GM21447 (cell line): Measurements from ENCODE around the gene TMEM132D.

Experiments
- ATAC-seq: cut with Tn5 transposase; IDR thresholded peaks from one replicate; pipeline ENCODE4 v1.9.1; 2021; ENCODE audit not compliant: unreplicated experiment

TMEM132D gene

DNA sequence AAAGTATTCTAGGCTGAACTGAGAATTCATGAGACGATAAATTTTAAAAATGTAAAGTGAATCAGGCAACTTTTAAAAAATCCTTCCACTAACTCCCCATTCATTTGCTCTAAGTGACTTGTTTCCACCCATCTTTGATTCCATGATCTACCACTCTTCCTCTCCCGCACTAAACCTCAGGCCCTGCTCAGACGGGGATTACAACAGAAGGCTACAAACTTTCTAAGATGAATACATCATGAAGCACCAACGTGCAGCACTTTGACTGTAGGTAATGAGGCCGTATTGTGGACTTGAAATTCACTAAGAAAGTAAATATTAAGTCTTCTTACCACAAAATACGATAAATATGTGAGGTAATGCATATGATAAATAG lies 30.0 kb downstream of the TMEM132D start:
- no peak for ATAC-seq

DNA sequence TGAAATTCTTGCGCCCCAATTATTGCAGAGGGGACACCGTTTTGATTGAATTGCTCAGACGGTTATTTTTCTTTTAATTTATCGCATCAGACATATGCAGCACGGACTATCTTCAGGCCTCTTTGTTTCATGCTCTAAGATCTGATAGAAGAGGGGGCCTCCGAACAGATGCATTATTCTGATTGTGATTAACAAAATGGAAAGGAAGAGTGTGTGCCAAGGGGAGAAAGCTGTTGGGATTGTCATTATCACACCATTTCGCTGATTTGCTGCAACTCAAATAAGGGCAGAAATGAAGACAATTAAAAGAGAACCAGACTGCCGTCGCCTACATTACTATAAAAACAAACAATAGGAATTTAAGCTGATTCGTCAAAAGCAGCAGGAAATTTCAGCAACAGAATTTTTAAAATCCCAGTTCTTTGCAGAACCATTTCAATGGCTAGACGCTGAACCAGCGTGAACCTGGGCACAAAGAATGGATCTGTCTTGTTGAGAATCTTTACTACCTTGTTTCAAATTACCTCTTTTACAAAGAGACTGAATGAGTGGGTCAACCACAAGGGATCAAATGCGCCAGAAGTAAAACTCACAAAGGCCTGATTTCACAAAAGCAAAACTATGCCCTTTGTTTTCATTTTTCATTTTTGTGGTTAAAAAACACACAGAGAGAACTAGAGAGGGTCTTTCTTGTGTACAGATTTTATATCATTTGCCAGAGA lies 30.6 kb downstream of the TMEM132D start:
- no peak for ATAC-seq

DNA sequence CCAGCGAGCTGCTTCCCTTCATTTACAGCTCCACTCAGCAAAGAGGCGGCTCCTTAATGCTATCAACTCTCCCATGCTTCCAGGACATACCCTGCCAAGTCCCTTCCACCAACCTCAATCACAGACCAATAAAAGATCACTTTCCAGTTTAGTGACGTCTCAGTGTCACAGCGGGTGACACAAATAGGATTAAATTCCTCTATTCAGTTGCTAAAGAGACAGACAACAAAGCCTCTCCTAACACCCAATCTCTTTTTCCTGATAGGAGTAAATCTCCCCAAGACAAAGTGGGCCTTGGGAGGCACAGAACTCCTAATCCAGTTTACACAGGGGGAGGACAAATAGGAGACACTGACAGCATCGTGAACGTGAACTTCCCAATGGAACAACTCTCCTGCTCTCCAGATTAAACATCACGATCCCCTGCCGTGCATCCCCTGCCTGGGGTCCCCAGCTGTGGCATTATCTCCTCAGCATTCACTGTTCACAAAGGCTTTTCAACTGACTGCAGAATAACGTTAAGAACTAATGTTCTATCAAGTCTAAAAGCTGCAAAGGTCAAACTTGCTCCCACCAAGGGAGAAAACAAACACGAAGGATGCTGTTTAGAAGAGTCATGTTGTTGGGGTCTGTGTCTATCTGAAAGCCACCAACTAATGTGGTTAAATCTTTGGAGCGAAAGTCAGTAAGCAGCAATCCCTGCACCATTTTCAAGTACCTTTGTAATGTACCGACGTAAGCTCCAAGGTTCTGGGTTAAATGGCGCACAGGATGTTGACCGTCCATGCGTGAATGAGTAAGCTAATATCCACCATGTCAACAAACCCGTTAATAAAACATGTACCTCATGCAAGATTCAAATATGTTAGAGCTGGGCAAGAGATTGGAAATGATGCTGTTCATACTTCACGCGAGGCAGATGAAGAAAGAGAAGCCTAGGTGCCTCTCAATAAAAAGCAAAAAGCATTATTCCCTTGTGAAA lies 31.5 kb downstream of the TMEM132D start:
- ATAC-seq = no peak

DNA sequence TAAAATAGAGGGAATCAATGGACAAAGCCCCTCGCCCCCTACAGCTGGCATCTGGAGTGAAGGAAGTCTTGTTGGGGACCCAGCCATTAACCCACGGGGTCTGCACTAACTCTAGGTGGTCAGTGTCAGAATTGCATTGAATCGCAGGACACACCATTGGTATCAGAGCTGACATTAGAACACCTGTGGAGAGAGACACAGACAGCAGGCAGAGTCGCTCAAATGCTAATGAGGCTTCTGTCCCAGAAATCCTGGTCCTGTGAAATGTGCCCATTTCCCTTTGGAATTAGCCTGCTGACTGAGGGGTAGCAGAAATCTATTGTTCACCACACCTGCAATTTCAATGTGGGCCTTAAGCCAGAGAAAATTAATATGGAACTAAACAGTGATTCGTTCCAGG lies 33.0 kb downstream of the TMEM132D start:
- ATAC-seq = no peak

DNA sequence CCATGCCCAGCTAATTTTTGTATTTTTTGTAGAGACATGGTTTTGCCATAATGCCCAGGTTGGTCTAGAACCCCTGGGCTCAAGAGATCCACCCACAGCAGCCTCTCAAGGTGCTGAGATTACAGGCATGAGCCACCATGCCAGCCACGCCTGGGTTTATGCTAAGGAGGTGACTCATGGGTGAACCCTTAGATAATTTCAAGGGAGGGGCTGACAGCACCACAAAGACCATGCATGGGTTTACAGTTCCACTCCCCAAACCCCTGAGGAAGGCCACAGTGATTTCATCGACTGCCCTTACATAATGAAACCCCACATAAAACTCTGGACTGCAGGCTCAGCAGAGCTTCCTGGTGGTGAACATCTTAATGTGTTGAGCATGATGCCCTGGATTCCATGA lies 33.7 kb downstream of the TMEM132D start:
- ATAC-seq = no peak

DNA sequence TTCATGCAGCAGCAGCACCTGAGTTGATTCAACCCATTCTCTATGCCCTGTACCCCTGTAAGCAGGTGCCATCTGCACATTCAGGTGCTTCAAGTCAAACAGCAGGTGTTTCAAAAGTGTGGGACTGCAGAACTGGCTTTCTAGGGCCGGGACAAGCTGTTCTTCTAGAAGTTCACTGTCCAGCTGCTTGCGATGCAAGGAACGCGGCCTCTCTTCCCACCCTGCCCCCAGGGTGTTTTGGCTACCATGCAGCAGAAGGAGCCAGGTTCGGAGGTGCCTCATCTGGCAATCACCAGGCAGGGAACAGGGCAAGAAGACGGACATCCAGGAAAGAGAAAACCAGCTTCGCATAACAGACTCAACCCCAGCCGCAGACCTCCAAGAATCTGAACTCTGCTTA lies 35.2 kb downstream of the TMEM132D start:
- no peak for ATAC-seq

DNA sequence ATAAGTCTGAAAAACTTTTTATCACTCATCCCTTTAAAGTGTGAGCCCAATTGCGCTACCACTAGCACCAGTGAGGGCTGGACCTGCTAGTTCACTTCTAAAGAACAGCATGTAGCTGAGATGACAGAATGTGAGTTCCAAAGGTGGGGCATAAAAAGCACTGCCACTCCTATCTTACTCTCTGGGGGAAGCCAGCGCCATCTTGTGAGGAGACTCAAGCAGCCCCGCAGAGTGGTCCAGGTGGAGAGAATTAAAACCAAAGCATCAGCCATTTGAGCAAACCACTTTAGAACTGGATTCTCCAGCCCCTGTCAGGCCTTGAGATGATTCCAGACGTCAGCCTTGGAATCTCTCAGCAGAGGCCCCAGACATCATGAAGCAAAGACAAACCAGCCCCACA lies 39.9 kb downstream of the TMEM132D start:
- no peak for ATAC-seq

DNA sequence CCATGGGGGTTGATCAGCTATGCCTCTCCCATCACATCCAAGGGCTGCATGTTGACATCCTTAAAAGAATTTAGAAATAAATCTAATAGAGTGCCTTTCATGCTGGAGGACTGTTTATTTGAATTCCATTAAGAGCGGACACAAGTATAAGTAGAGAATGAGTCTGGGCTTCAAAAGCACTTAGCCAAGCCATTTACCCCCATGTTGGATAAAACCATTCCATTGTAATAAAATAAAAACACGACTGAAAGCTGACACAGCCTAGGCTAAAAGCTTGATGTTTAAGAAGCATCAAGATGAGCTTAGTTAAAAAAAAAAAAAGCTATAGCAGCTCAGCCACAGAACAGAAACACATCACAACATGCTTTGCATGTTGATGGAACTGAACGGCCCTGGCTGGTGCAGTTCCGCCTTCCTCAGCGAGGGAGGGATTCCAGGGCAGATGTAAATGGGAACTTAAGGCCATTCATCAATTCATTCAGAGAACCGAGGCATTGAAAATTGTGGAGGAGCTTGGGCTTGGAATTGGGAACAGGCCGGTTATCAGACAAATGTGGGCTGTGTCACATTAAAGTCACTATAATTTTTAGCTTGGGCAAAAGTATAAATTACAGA lies 41.2 kb downstream of the TMEM132D start:
- no peak for ATAC-seq

DNA sequence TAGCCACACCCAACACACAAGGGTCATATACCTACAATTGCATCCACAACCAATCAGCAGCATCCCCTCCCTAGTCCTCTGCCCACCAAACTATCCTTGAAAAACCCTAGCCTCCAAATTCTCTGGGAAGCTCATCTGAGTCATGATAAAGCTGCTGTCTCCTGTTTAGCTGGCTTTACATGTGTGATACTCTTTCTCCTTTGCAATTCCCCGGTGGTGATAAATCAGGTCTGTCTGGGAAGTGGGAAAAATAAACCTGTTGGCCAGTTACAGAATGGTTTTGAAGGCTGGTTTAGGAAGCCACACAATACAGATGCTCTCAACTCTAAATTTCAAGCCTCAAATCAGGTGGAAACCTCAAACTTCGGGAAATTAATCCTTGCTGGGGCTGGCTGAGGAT lies 41.9 kb downstream of the TMEM132D start:
- ATAC-seq = no peak

DNA sequence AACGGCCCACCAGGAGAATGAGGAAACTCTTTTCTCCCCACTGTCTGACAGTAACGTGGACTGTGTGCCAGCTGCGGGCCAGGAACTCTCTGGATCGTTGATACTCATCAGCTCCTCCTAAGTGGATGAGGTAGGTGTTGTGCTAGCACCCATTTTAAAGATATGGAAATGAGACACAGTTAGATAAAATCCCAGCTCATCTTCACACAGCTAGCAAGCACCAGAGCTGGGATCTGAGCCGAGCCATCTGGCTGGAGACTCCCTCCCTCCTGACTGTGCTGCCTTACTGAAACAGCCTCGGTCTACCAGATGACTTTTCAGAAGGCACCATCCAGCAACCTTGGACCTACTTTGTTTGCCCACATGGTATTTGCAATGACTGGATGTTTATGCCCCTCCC lies 49.2 kb downstream of the TMEM132D start:
- no peak for ATAC-seq

DNA sequence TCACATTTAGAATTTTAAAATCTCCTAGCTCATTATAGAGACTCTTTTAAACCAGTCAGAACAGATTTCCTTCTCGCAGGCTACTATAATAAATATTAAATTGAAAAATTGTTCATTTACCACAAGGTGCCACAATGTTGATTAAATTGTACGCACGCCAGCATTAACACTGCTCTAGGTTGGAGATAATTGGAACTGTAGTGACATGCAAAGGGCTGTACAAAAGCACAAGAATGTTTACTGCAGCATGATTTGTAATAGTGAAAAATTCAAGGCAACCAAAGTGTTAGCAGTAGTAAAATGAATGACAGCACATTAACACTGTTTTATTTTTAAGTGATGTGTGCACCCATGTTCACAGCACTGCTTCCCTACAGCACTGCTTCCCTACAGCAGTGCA lies 52.5 kb downstream of the TMEM132D start:
- no peak for ATAC-seq

DNA sequence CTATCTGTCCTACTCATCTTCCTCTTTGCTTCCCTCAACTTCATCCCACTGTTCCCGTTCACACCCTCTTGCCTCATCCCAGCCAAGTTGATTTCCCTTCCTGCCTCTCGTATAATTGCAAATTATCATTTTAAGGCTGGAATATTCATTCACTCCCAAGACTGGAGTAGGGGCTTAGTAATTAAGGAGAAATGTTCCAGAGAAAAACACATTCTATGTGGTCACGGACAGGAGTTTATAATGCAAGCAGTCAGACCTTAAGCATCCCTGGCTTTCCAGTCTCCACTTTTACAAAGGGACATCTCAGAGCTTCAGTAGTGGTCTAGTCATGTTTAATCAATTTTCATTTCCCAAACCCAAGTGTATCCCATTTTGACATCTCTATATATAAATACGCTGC lies 54.9 kb downstream of the TMEM132D start:
- ATAC-seq = no peak

DNA sequence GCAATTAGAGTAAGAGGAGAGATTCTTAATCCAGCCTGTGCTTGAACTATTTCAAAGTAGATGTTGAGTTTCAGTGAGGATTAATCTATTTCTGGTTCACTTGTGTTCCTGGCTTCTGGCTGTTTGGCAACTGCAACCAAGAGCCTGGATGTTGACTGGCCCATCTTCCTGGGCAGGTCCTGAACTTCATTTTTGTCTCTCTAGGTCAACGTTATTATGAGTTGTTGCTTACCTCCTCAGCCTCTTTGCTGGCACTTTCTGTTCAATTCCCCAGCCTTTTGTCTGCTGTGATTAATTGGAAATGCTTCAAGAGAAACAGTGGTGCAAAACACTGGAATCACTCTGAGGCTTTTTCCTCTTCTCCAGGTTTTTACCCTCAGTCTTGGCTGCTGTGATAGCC lies 56.8 kb downstream of the TMEM132D start:
- no peak for ATAC-seq

DNA sequence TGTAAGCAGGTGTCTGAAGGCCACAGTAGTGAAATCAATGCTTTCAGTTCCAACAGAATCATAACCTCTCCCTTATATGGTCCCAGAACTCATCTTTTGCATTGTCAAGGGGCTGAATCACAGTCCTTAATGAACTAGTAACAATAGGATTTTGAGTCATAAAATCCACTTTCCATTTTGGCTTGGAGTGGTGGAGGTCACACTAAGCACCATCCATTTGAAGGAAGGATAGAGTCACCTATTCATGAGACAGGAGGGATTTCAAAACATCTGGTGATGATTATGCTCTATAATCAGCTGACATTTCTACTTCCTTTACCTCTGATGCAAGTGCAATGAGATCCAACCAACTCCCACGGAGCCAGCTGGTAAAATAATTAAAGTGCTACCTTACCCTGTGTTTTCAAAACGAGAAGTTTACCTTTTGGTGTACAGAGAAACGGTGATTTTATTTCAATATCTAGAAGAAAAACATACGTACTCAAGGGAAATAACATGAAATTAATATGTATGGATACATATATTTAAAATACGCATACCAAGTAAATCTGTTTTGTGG lies 59.1 kb downstream of the TMEM132D start:
- ATAC-seq = no peak

DNA sequence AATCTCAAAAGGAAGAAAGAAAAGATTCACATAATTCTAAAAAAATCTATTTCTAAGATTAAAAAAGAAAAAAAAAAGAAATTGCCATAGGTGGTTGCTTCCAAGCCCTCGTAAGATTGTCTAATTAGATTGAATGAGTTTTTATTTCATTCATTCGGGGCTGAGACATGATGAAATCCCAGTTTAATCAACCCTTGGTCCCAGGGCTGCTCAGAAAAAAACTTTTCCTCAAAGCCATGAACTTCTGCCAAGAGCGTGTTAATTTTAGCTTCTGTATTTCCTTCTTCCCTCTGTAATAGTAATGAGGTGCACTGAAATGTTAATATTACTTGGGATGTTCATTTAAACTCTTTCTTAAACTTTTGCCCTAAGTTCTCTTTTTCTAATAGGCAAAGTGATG lies 62.6 kb downstream of the TMEM132D start:
- ATAC-seq = no peak

DNA sequence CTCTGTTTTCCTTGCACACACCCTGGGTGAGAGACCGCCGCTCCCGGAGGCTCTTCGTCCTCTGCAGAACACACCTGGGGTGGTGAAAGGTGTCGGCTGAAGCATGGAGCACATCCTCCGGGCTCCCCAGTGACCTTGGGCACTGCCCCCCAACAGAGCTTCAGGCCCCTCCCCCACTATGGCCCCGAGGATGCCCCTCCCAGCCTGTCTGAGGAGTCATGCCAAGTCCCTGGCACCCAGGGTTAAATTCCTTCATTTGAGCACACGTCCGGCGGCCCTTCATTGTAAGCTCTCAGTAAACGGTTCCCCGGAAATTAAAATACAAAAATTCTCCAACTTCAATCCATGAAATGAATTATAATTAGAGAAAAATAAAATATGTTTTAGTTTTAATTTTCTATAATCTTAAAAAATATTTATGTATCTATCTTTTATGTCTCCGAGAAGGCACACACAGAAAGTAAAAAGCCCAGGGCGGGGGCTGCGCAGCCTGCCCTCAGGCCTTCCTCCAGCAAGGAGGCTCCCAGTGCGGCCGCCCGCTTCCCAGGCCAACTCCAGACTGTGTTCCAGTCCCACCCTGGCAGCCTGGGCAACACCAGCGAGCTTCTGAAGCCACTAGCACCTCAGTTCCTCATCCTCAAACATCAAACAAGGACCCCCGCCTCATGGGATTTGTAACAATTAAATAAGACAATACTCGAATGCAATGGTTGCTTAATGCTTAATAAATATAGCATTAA lies 63.5 kb downstream of the TMEM132D start:
- no peak for ATAC-seq

DNA sequence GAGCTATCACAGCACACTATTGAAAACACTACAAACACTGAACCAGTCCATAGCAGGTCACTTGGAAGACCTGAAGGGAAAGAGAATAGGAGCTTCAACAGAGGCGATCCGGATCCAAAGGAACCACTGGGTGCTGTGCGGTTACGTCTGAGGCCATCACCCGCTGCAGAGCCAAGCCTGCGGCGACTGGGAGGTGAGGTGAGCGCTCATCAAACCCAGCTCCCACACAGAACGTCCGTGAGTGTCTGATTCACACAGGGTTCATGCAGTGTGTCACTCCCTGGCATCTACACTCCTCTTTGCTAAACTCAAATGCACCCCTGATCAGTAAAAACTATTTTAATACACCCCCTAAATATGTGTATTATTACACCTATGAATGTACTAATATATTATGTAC lies 64.1 kb downstream of the TMEM132D start:
- no peak for ATAC-seq

DNA sequence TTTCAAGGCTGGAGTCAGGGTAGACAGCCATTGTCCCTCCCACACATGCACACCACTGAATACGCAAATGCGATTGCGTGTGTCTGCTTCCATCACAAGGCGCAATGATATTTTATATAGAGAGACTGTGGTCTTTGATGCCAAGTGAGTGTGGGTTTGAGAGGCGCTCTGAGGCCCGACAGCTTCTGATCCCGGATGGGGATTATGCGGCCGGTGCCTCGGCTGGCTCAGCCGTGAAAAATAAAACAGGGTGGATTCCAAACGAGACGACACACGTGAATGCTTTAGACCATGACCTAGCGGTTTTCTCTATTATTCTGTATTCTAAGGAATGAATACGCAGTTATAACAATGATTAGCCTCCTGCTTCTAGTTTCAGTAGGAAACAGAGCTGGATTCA lies 72.5 kb downstream of the TMEM132D start:
- no peak for ATAC-seq

DNA sequence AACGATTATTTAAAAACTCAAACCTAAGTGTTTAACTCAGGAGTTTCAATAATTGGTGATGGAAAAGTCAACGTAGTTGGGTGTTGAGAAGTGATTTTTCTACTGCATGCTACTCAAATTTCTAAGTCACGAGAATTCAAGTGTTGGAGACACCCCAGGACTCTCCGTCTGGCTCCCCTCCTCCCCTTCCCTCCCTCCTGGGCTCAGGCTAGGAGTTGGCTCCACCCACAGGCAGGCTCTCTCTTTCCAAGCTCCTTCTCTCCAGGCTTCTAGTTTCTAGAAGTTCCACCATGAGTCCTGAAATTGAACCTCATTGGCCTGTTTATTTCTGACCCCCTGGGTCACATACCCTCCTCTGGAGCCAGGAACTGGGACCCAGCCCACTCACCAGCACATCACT lies 73.0 kb downstream of the TMEM132D start:
- no peak for ATAC-seq

DNA sequence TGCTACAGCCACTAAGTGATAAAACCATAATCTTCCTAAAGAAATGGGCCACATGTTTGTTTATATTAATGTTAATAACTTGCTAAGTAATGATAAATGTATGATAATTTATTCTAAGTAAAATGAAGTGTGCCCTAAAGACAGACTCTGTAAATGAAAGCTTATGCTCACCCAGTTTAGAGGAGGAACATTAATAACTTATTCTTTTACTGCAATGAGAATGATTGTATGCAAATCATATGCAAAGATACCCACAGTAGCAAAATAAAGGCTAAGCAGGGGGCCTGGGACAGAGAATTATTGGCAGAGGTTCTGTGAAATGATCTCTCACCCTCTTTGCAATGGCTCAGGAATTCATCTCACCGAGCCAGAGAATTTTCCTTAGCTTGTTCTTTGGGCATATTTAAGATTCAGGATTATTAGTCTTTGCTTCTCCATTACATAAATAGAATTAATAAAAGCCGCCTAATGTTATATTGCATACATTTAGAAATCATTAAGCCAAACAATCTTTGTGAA lies 75.9 kb downstream of the TMEM132D start:
- ATAC-seq = no peak
